HepG2 (cell line): ENCODE data around the gene SH2D7. TPM values are rescaled to one million over a fixed set of nuclear protein-coding genes. Genes with fewer than 3 reads are reported as not detected.

ENCODE experiments used
- LRRFIP1 ChIP-seq: sonication (generic); formaldehyde crosslinking; conservative IDR thresholded peaks from 2 replicates; pipeline ENCODE4 v1.4.0; 2020; ENCODE audit warnings: missing genetic modification reagents
- NFKB2 ChIP-seq: sonication (generic); formaldehyde crosslinking; IDR thresholded peaks from 2 replicates; pipeline ENCODE4 v1.4.0; 2020; ENCODE audit warnings: missing genetic modification reagents, borderline replicate concordance
- SRY ChIP-seq: sonication (generic); formaldehyde crosslinking; IDR thresholded peaks from 2 replicates; pipeline ENCODE4 v1.8.0; 2022; ENCODE audit warnings: mild to moderate bottlenecking, missing genetic modification reagents
- TAF1 ChIP-seq: sonication (generic); formaldehyde crosslinking; IDR thresholded peaks from 2 replicates; pipeline ENCODE4 v1.4.0; 2020; ENCODE audit warnings: missing genetic modification reagents
- XRCC5 ChIP-seq: fragments of 200-400 bp; formaldehyde crosslinking; optimal IDR thresholded peaks from 2 replicates; pipeline ENCODE3; 2017; ENCODE audit warnings: mild to moderate bottlenecking, low read length
- ZBTB42 ChIP-seq: sonication (generic); formaldehyde crosslinking; IDR thresholded peaks from 2 replicates; pipeline ENCODE4 v1.5.0; 2020; ENCODE audit warnings: mild to moderate bottlenecking, missing genetic modification reagents
- ZFP37 ChIP-seq: sonication (generic); formaldehyde crosslinking; IDR thresholded peaks from 2 replicates; pipeline ENCODE4 v1.4.0; 2020; ENCODE audit warnings: missing genetic modification reagents, borderline replicate concordance
- ZMAT5 ChIP-seq: sonication (generic); formaldehyde crosslinking; IDR thresholded peaks from 2 replicates; pipeline ENCODE4 v1.5.0; 2020; ENCODE audit warnings: mild to moderate bottlenecking, low read depth, missing genetic modification reagents, borderline replicate concordance
- ZNF34 ChIP-seq: sonication (generic); formaldehyde crosslinking; IDR thresholded peaks from 2 replicates; pipeline ENCODE4 v1.4.0; 2020; ENCODE audit warnings: mild to moderate bottlenecking, missing genetic modification reagents, borderline replicate concordance
- ZNF800 ChIP-seq: sonication (generic); formaldehyde crosslinking; IDR thresholded peaks from 2 replicates; pipeline ENCODE4 v1.4.0; 2020; ENCODE audit warnings: missing genetic modification reagents
- polyA plus RNA-seq, 8 experiments: library from polyadenylated mRNA; depleted of rRNA in 3 of 8; stranded (reverse) in 7 of 8; unstranded in 1 of 8; fragments of >200 nt; fragmentation: Illumina TruSeq in 4 of 8; extraction: Trizol in 4 of 8; gene quantifications; 2 replicates each; pipeline versions ENCODE4 v1.2.1 to v1.2.3, GENCODE V29; 2011 to 2016; ENCODE audit warnings: low read depth in 4 of 8, missing spikeins in 1 of 8, mixed read lengths in 1 of 8; ENCODE audit not compliant: insufficient read depth in 1 of 8
- total RNA-seq, 5 experiments: library from RNA; depleted of rRNA; stranded (reverse); fragments of >200 nt; fragmentation: Illumina TruSeq; extraction: Trizol; gene quantifications; 2 replicates each; pipeline ENCODE4 v1.2.3, GENCODE V29; 2016; ENCODE audit warnings: low read depth in 1 of 5

Gene SH2D7
- total and polyA plus RNA-seq, 2 of the 13 experiments (the other 11 are each of a cell fraction or from before 2014, with no cell fraction given) = not detected

GRCh38 chr15:78098131-78098755 lies 5.9 kb downstream of the SH2D7 start (continued):
- no peak for TF ChIP-seq LRRFIP1 (CRISPR knock-in tag)
- no peak for TF ChIP-seq ZFP37 (CRISPR knock-in tag)
- no peak for TF ChIP-seq ZMAT5
- no peak for TF ChIP-seq TAF1
- no peak for TF ChIP-seq ZBTB42 (CRISPR knock-in tag)
- no peak for TF ChIP-seq ZNF34 (CRISPR knock-in tag)
- TF ChIP-seq NFKB2 (CRISPR knock-in tag) = no peak
- TF ChIP-seq ZNF800 = no peak
- TF ChIP-seq SRY = no peak
- no peak for TF ChIP-seq XRCC5
- TF ChIP-seq, all 625 proteins: peak for 0
